GM12872 (cell line): Measurements from ENCODE around the gene BCDIN3D.

Source experiments
- CTCF ChIP-seq: IDR thresholded peaks from 3 replicates; pipeline ENCODE4 v1.5.1; 2011; ENCODE audit warnings: low read depth, mild to moderate bottlenecking, low read length, moderate library complexity; ENCODE audit not compliant: insufficient read depth

Gene BCDIN3D

GRCh38 chr12:49854976-49855375 lies 12.1 kb upstream of the BCDIN3D start:
- TF ChIP-seq CTCF: no peak

DNA sequence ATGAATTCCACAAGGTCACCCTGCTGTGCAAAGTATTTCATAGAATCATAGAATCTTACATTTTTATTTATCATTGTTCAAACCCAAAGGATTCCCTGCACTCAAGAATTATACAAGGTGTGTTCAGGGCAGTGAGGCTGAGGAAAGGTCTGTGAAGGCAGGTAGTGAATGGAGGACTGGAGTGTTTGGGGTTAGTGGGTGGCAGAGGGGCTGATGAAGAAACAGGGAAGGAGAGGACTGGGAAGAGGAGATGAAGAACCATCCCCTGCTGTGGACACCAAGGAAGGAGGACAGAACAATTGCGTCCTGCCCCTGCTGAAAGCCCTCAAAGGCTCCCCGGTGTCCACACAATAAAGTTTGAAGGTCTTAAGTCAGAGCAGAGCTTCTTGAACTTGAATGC lies 10.8 kb upstream of the BCDIN3D start:
- TF ChIP-seq CTCF: no peak

DNA sequence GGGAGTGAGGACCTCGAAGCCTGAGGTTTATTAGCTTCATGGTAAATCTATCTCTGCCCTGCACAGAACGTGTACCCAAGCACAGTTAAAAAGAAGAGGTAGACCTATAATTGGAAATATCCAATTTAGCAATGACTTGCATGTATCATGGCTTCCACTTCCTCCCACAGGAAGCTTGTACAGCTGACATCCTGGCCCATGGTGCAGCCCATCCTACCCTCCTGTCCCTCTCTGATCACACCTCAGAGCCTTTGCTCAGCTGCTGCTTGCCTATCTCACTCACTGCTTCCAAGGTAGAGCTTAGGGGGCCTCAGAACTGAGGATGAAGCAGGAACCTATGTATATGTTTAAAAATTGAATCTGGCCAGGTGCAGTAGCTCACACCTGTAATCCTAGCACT lies 4.3 kb upstream of the BCDIN3D start:
- TF ChIP-seq CTCF: no peak

GRCh38 chr12:49846032-49846431 lies 3.1 kb upstream of the BCDIN3D start:
- TF ChIP-seq CTCF: no peak

- no peak for TF ChIP-seq CTCF
Observed at GRCh38 chr12:49843876-49844437, 1.1 kb upstream of the BCDIN3D start.

DNA sequence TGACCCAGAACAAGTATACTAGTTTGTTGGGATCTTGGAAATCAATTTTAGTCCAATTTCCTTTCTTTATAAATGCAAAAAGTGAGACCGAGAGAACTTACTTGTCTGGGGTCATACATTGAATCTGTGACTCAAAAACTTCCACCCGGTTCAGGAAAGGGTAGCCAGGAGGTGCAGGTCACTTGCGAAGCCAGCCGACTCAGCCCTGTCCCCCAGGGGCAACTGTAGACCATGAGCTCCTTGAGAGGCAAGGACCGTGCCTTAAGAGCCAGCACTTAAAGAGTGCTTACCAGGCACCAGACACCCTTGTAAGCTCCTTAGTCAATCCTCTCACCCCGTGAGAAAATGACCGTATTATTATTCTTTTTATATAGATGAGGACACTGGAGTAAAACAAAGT lies 505 bp upstream of the BCDIN3D start:
- TF ChIP-seq CTCF: no peak

GRCh38 chr12:49838973-49839633 lies 3.8 kb downstream of the BCDIN3D start:
- TF ChIP-seq CTCF: peak; percentile 76
